Left lung (tissue), 10 donors: ENCODE measurements around the gene GSTO1. TPM values are rescaled to one million over a fixed set of nuclear protein-coding genes. Genes with fewer than 3 reads are reported as not detected.

ENCODE experiments used
- ATAC-seq: fragments of 200-7000 bp; cut with Tn5 transposase; one replicate; pipeline ENCODE4 v1.9.1; 2020; ENCODE audit warnings: moderate library complexity
- DNase-seq, 4 donors: peaks; one replicate each; pipeline ENCODE4 v3.0.0-alpha.2; 2013 to 2020
- H3K27ac ChIP-seq, 2 donors: fragments of 200-600 bp; sonication (generic) in 1 of 2; one replicate each; pipeline versions ENCODE4 v1.5.0 to v1.8.0; 2020 to 2021
- H3K27me3 ChIP-seq, 2 donors: fragments of 200-600 bp; sonication (generic) in 1 of 2; one replicate each; pipeline versions ENCODE4 v1.5.0 to v1.8.0; 2020 to 2021
- H3K36me3 ChIP-seq, 2 donors: fragments of 200-600 bp; sonication (generic) in 1 of 2; one replicate each; pipeline versions ENCODE4 v1.5.0 to v1.8.0; 2020 to 2021
- H3K4me1 ChIP-seq, 2 donors: fragments of 200-600 bp; one replicate each; pipeline ENCODE4 v1.8.0; 2021
- H3K4me3 ChIP-seq, 2 donors: fragments of 200-600 bp; sonication (generic) in 1 of 2; one replicate each; pipeline versions ENCODE4 v1.5.0 to v1.8.0; 2020 to 2021; ENCODE audit warnings: mild to moderate bottlenecking in 1 of 2
- H3K9me3 ChIP-seq, 2 donors: fragments of 200-600 bp; sonication (generic) in 1 of 2; one replicate each; pipeline versions ENCODE4 v1.5.0 to v1.8.0; 2020 to 2021
- intact Hi-C, 2 donors: fragments of 100-400 bp; cut with DNase I; formaldehyde crosslinking; loops; one replicate each; pipeline versions ENCODE4 v1.11.2 to v1.14.2; 2022
- polyA plus RNA-seq, 6 donors: library from polyadenylated mRNA; unstranded; fragments of 120-200 nt; gene quantifications; one replicate each; pipeline ENCODE4 v1.2.1, GENCODE V29; 2013; ENCODE audit not compliant: insufficient read length in 6 of 6
- total RNA-seq, 2 donors: library from RNA; stranded (reverse); fragmentation: NEBNext Ultra II Directional; extraction: Animal tissue kit (Norgen Biotek cat#: 25700); gene quantifications; one replicate each; pipeline ENCODE4 v1.2.1, GENCODE V29; 2021
- TF ChIP-seq, protein P1 (sequence below), 2 donors: fragments of 200-600 bp; sonication (generic) in 1 of 2; IDR thresholded peaks; one replicate each; pipeline versions ENCODE4 v1.5.0 to v1.8.0; 2021; ENCODE audit warnings: antibody characterized with exemption in 2 of 2
- donor health status: DM: no; HTN: yes; CAD: no.
- donor health status: DM: no; HTN: no; CAD: no.

The GSTO1 gene
- total and polyA plus RNA-seq, 8 donors, result 83.1 to 157 (median 90.2) TPM

- Histone ChIP-seq H3K9me3 (no peaks in the 10 kb centered on the region), H3K4me1 (peaks cover 6 to 22% of the 10 kb centered on the region in 2 donors), H3K4me3 (no peak overlapping the region), H3K27me3 (no peaks in the 10 kb centered on the region), H3K27ac (peak overlapping the region in 1 of 2 donors; percentile 67), H3K36me3 (no peaks in the 10 kb centered on the region)
- ATAC-seq, result no peak
- no peak for DNase-seq
- TF ChIP-seq, protein P1, sequence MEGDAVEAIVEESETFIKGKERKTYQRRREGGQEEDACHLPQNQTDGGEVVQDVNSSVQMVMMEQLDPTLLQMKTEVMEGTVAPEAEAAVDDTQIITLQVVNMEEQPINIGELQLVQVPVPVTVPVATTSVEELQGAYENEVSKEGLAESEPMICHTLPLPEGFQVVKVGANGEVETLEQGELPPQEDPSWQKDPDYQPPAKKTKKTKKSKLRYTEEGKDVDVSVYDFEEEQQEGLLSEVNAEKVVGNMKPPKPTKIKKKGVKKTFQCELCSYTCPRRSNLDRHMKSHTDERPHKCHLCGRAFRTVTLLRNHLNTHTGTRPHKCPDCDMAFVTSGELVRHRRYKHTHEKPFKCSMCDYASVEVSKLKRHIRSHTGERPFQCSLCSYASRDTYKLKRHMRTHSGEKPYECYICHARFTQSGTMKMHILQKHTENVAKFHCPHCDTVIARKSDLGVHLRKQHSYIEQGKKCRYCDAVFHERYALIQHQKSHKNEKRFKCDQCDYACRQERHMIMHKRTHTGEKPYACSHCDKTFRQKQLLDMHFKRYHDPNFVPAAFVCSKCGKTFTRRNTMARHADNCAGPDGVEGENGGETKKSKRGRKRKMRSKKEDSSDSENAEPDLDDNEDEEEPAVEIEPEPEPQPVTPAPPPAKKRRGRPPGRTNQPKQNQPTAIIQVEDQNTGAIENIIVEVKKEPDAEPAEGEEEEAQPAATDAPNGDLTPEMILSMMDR (IDR thresholded peaks at IDR 0.05), result peak in 1 of 2 donors; percentile 14
- intact Hi-C loops, result loop anchor here in 1 of 2 donors (5.0 kb wide), 1 partner anchor 54 kb away; the partner anchor contains the start of gene CFAP58
These were observed 43.3 kb downstream of the GSTO1 start for GRCh38 chr10:104297697-104298660.

GRCh38 chr10:104299031-104299904 is 44.6 kb downstream of the GSTO1 start:
- H3K36me3 ChIP-seq, result no peaks in the 10 kb centered on the region
- no peaks in the 10 kb centered on the region for H3K27me3 ChIP-seq
- H3K4me1 ChIP-seq, result peaks cover 6 to 29% of the 10 kb centered on the region in 2 donors
- intact Hi-C loops, result loop anchor here in 1 of 2 donors (5.0 kb wide), 1 partner anchor 53 kb away; the partner anchor contains the start of gene CFAP58
- ATAC-seq (peak; percentile 22), DNase-seq (peak in 2 of 4 donors; percentile 57 to 72)
- H3K9me3 ChIP-seq, result no peaks in the 10 kb centered on the region
- TF ChIP-seq, protein P1 (IDR thresholded peaks at IDR 0.05), result no peak
- peak overlapping the region; percentile 67 to 78 for H3K27ac ChIP-seq
- no peak overlapping the region for H3K4me3 ChIP-seq

- peak in 1 of 4 donors; percentile 78 for DNase-seq
- intact Hi-C loops, result no loop called here
- Histone ChIP-seq H3K9me3 (no peaks in the 10 kb centered on the region), H3K4me1 (peaks cover 6 to 29% of the 10 kb centered on the region in 2 donors), H3K36me3 (no peaks in the 10 kb centered on the region), H3K4me3 (no peak overlapping the region), H3K27me3 (no peaks in the 10 kb centered on the region), H3K27ac (peak overlapping the region; percentile 67 to 78)
- TF ChIP-seq, protein P1 (IDR thresholded peaks at IDR 0.05), result no peak
- ATAC-seq, result peak; percentile 67
These were observed 45.5 kb downstream of the GSTO1 start for GRCh38 chr10:104300002-104300735.

DNA sequence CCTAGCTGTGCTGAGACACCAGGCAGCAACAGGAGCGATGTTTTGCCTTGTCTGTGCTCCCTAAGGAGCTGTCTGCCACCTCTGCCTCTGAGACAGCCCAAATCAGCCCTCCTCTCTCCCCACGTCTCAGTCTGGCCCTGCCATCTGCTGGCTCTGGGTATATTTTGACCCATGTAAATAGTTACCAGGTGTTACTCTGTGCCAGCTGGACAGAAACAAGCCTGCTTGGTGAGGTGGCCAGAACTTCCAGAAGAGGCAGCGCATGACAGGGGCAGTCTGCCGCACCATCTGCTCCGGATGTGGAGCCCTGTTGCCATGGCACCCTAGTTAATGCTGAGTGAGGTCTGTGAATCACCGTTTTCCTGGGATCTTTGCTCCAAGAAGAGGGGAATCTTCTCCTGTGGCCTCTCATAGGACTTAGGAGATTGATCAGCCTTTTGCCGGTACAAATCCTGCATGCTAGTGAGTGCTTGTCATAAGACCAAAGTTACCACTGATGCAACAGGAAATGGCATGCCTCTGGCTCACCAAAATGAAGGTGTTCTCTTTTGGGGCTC is 46.1 kb downstream of the GSTO1 start:
- intact Hi-C loops, result no loop called here
- H3K4me1 ChIP-seq, result peaks cover 6 to 34% of the 10 kb centered on the region in 2 donors
- no peaks in the 10 kb centered on the region for H3K27me3 ChIP-seq
- no peaks in the 10 kb centered on the region for H3K9me3 ChIP-seq
- TF ChIP-seq, protein P1 (IDR thresholded peaks at IDR 0.05), result no peak
- H3K27ac ChIP-seq, result peak overlapping the region; percentile 67 to 78
- DNase-seq, result peak in 1 of 4 donors; percentile 79
- H3K36me3 ChIP-seq, result no peaks in the 10 kb centered on the region
- H3K4me3 ChIP-seq, result no peak overlapping the region
- ATAC-seq, result peak; percentile 43
